Measurements from ENCODE around the gene GNG7.

Gene GNG7

GRCh38 chr19:2731181-2731995 is 28.9 kb upstream of the GNG7 start:
- TF ChIP-seq CTCF (conservative IDR thresholded peaks at IDR 0.05) (no peak), ZFX (IDR thresholded peaks at IDR 0.05) (no peak)

GRCh38 chr19:2729943-2730818 is 27.7 kb upstream of the GNG7 start:
- TF ChIP-seq ZFX (IDR thresholded peaks at IDR 0.05) (no peak), CTCF (conservative IDR thresholded peaks at IDR 0.05) (no peak)
- H3K27ac ChIP-seq, result no peak overlapping the region

More at GRCh38 chr19:2731181-2731995, 28.9 kb upstream of the GNG7 start:
- no peak overlapping the region for H3K27ac ChIP-seq

GRCh38 chr19:2728783-2729387 is 26.4 kb upstream of the GNG7 start:
- TF ChIP-seq ZFX (IDR thresholded peaks at IDR 0.05) (no peak), CTCF (conservative IDR thresholded peaks at IDR 0.05) (no peak)
- no peak overlapping the region for H3K27ac ChIP-seq

- TF ChIP-seq CTCF (conservative IDR thresholded peaks at IDR 0.05) (no peak), ZFX (IDR thresholded peaks at IDR 0.05) (no peak)
- H3K27ac ChIP-seq, result no peak overlapping the region
Measured at GRCh38 chr19:2727640-2727944, 25.1 kb upstream of the GNG7 start.

- no peak overlapping the region for H3K27ac ChIP-seq
- no peak for TF ChIP-seq CTCF (conservative IDR thresholded peaks at IDR 0.05)
- no peak for TF ChIP-seq ZFX (IDR thresholded peaks at IDR 0.05)
Measured at GRCh38 chr19:2726904-2727639, 24.6 kb upstream of the GNG7 start.

GRCh38 chr19:2726160-2726855 is 23.8 kb upstream of the GNG7 start:
- no peak overlapping the region for H3K27ac ChIP-seq
- no peak for TF ChIP-seq ZFX (IDR thresholded peaks at IDR 0.05)
- TF ChIP-seq CTCF (conservative IDR thresholded peaks at IDR 0.05), result no peak

All from C4-2B (cell line).